Chondrocyte (in vitro differentiated cells): ENCODE data around the gene DRD4. TPM values are rescaled to one million over a fixed set of nuclear protein-coding genes. Genes with fewer than 3 reads are reported as not detected.

Experiments
- DNase-seq: peaks from one replicate; pipeline ENCODE4 v3.0.0; 2021; ENCODE audit warnings: mixed read lengths, low spot score
- H3K27ac Mint-ChIP-seq: one replicate; pipeline ENCODE4 v1.8.0; 2021; ENCODE audit warnings: mild to moderate bottlenecking, moderate library complexity, mixed read lengths; ENCODE audit not compliant: unreplicated experiment
- H3K27me3 Mint-ChIP-seq: 2 replicates; pipeline ENCODE4 v1.8.0; 2021; ENCODE audit warnings: low read depth, mixed read lengths
- H3K36me3 Mint-ChIP-seq: 2 replicates; pipeline ENCODE4 v1.8.0; 2021; ENCODE audit warnings: low read depth, mixed read lengths
- H3K4me1 Mint-ChIP-seq: 2 replicates; pipeline ENCODE4 v1.8.0; 2021; ENCODE audit warnings: low read depth, mild to moderate bottlenecking, mixed read lengths
- H3K4me3 Mint-ChIP-seq: one replicate; pipeline ENCODE4 v1.8.0; 2021; ENCODE audit warnings: mild to moderate bottlenecking, moderate library complexity, mixed read lengths; ENCODE audit not compliant: unreplicated experiment
- H3K9me3 Mint-ChIP-seq: 2 replicates; pipeline ENCODE4 v1.8.0; 2021; ENCODE audit warnings: low read depth, mixed read lengths
- CTCF ChIP-seq: fragments of 200-600 bp; sonication (generic); IDR thresholded peaks from 2 replicates; pipeline ENCODE4 v1.5.0; 2021; ENCODE audit warnings: antibody characterized with exemption, mild to moderate bottlenecking, moderate library complexity
- total RNA-seq: library from RNA; stranded (reverse); gene quantifications from 3 replicates; pipeline ENCODE4 v1.2.1, GENCODE V29; 2021

The DRD4 gene
- total RNA-seq, 1 donor from 2014 or later: 0.55 TPM

- peaks cover 8% of the 10 kb centered on the region for H3K4me1 Mint-ChIP-seq
- DNase-seq: no peak
- no peaks in the 10 kb centered on the region for H3K27me3 Mint-ChIP-seq
- no peaks in the 10 kb centered on the region for H3K9me3 Mint-ChIP-seq
- no peak overlapping the region for H3K4me3 Mint-ChIP-seq
- no peak for TF ChIP-seq CTCF
- no peak overlapping the region for H3K27ac Mint-ChIP-seq
- peaks cover 19% of the 10 kb centered on the region for H3K36me3 Mint-ChIP-seq
Observed at GRCh38 chr11:610146-610801, 26.8 kb upstream of the DRD4 start.

- Mint-ChIP-seq H3K36me3 (peaks cover 19% of the 10 kb centered on the region), H3K27ac (no peak overlapping the region), H3K4me3 (no peak overlapping the region), H3K4me1 (peaks cover 14% of the 10 kb centered on the region), H3K9me3 (no peaks in the 10 kb centered on the region), H3K27me3 (no peaks in the 10 kb centered on the region)
- DNase-seq: no peak
- TF ChIP-seq CTCF: no peak
Observed at GRCh38 chr11:611001-611996, 25.8 kb upstream of the DRD4 start.

- no peak overlapping the region for H3K4me3 Mint-ChIP-seq
- peaks cover 12% of the 10 kb centered on the region for H3K36me3 Mint-ChIP-seq
- peak; percentile 93 for DNase-seq
- H3K27me3 Mint-ChIP-seq: no peaks in the 10 kb centered on the region
- peaks cover 14% of the 10 kb centered on the region for H3K4me1 Mint-ChIP-seq
- peak overlapping the region; percentile 29 for H3K27ac Mint-ChIP-seq
- peak; percentile 49 for TF ChIP-seq CTCF
- H3K9me3 Mint-ChIP-seq: no peaks in the 10 kb centered on the region
Observed at GRCh38 chr11:612201-612960, 24.7 kb upstream of the DRD4 start.

- H3K4me1 Mint-ChIP-seq: peaks cover 14% of the 10 kb centered on the region
- H3K36me3 Mint-ChIP-seq: peaks cover 12% of the 10 kb centered on the region
- H3K4me3 Mint-ChIP-seq: no peak overlapping the region
- peak overlapping the region; percentile 41 for H3K27ac Mint-ChIP-seq
- DNase-seq: no peak
- TF ChIP-seq CTCF: no peak
- H3K9me3 Mint-ChIP-seq: no peaks in the 10 kb centered on the region
- no peaks in the 10 kb centered on the region for H3K27me3 Mint-ChIP-seq
Observed at GRCh38 chr11:612961-613300, 24.1 kb upstream of the DRD4 start.
